HG03196 (cell line): ENCODE results near the gene ZFP57.

Experiments
- ATAC-seq: cut with Tn5 transposase; IDR thresholded peaks from one replicate; pipeline ENCODE4 v1.9.1; 2021; ENCODE audit not compliant: unreplicated experiment

ZFP57 gene

GRCh38 chr6:29626948-29627754 is 53.8 kb downstream of the ZFP57 start:
- ATAC-seq: no peak

- ATAC-seq: no peak
These were observed 55.5 kb downstream of the ZFP57 start for GRCh38 chr6:29625337-29625930.

GRCh38 chr6:29624520-29624961 is 56.4 kb downstream of the ZFP57 start:
- no peak for ATAC-seq
